Left cardiac atrium (tissue), 4 donors: ENCODE results near the gene COQ4. TPM values are rescaled to one million over a fixed set of nuclear protein-coding genes. Genes with fewer than 3 reads are reported as not detected.
"Not testable (repeated sequence)": the region's sequence is repeated elsewhere in the genome, so short reads cannot be mapped to it uniquely, and the experiment has no call there.

Experiments used
- ATAC-seq, 2 donors: fragments of 200-7000 bp; cut with Tn5 transposase; one replicate each; pipeline ENCODE4 v1.9.1; 2020; ENCODE audit warnings: mild to moderate bottlenecking in 2 of 2, moderate library complexity in 2 of 2
- DNase-seq: peaks from one replicate; pipeline ENCODE4 v3.0.0-alpha.2; 2020
- intact Hi-C, 2 donors: fragments of 100-400 bp; cut with DNase I; formaldehyde crosslinking; loops; one replicate each; pipeline versions ENCODE4 v1.14.1 to v1.15.1; 2022 to 2023
- total RNA-seq, 2 donors: library from RNA; stranded (reverse); fragmentation: NEBNext Ultra II Directional; extraction: Animal tissue kit (Norgen Biotek cat#: 25700); gene quantifications; one replicate each; pipeline ENCODE4 v1.2.1, GENCODE V29; 2021
- donor health status: DM: no; HTN: yes; CAD: no.
- donor health status: DM: no; HTN: yes; CAD: no; lungs with severe emphysema.
- donor health status: DM: yes; HTN: yes; CAD: no.
- donor health status: Dilated cardiomyopathy.

COQ4 gene
- total RNA-seq, 2 donors from 2014 or later: 21.2 to 27.7 TPM

- intact Hi-C loops: no loop called here
- ATAC-seq (no peak), DNase-seq (no peak)
These were observed 13.3 kb downstream of the COQ4 start for GRCh38 chr9:128335914-128336313.

GRCh38 chr9:128337936-128338335, 15.3 kb downstream of the COQ4 start:
- intact Hi-C loops: no loop called here
- DNase-seq: no peak
- no peak for ATAC-seq

GRCh38 chr9:128338852-128339614, 16.4 kb downstream of the COQ4 start:
- ATAC-seq, DNase-seq: not testable (repeated sequence)

GRCh38 chr9:128339761-128340690, 17.4 kb downstream of the COQ4 start, which contains the start of gene SLC27A4:
SLC27A4 (plus strand) TSS chr9:128340527; CDS start chr9:128343133, 2,606 bp downstream.
- ATAC-seq (peak; percentile 95 to 96), DNase-seq (peak; percentile 84)
- intact Hi-C loops: loop anchor here in 1 of 2 donors (5.0 kb wide), 1 partner anchor 43 kb away; no protein-coding TSS in a partner anchor

More at GRCh38 chr9:128338852-128339614, 16.4 kb downstream of the COQ4 start:
- intact Hi-C loops: not testable (repeated sequence)

- DNase-seq (no peak), ATAC-seq (peak; percentile 2 to 13)
- intact Hi-C loops: loop anchor here in 1 of 2 donors (5.0 kb wide), 1 partner anchor 44 kb away; no protein-coding TSS in a partner anchor
These were observed 18.2 kb downstream of the COQ4 start for GRCh38 chr9:128340691-128341434.

GRCh38 chr9:128341435-128341849, 18.8 kb downstream of the COQ4 start:
- intact Hi-C loops: loop anchor here in 1 of 2 donors (5.0 kb wide), 1 partner anchor 44 kb away; no protein-coding TSS in a partner anchor
- DNase-seq: peak; percentile 65
- peak; percentile 67 to 71 for ATAC-seq

GRCh38 chr9:128342971-128343680, 20.5 kb downstream of the COQ4 start:
- DNase-seq (no peak), ATAC-seq (no peak)
- intact Hi-C loops: loop anchor here in 1 of 2 donors (5.0 kb wide), 1 partner anchor 46 kb away; no protein-coding TSS in a partner anchor

- no peak for ATAC-seq
- DNase-seq: no peak
- intact Hi-C loops: loop anchor here in 1 of 2 donors (5.0 kb wide), 1 partner anchor 47 kb away; no protein-coding TSS in a partner anchor
These were observed 21.2 kb downstream of the COQ4 start for GRCh38 chr9:128343855-128344254.

GRCh38 chr9:128344931-128345605, 22.4 kb downstream of the COQ4 start:
- ATAC-seq: no peak
- intact Hi-C loops: loop anchor here in 1 of 2 donors (5.0 kb wide), 1 partner anchor 48 kb away; no protein-coding TSS in a partner anchor
- DNase-seq: no peak

- ATAC-seq (no peak), DNase-seq (no peak)
- intact Hi-C loops: no loop called here
These were observed 26.5 kb downstream of the COQ4 start for GRCh38 chr9:128349125-128349524.

- ATAC-seq (no peak), DNase-seq (no peak)
- intact Hi-C loops: no loop called here
These were observed 27.1 kb downstream of the COQ4 start for GRCh38 chr9:128349772-128350171.

- no peak for DNase-seq
- ATAC-seq: no peak
- intact Hi-C loops: no loop called here
These were observed 32.8 kb downstream of the COQ4 start for GRCh38 chr9:128355451-128355850.

- intact Hi-C loops: no loop called here
- ATAC-seq (no peak), DNase-seq (no peak)
These were observed 35.5 kb downstream of the COQ4 start for GRCh38 chr9:128358090-128358489.

- ATAC-seq: no peak
- intact Hi-C loops: no loop called here
These were observed 36.2 kb downstream of the COQ4 start for GRCh38 chr9:128358861-128359260.

GRCh38 chr9:128360826-128361225, 38.2 kb downstream of the COQ4 start:
- intact Hi-C loops: loop anchor here in 1 of 2 donors (5.0 kb wide), 1 partner anchor 51 kb away; no protein-coding TSS in a partner anchor
- ATAC-seq (no peak), DNase-seq (no peak)

More at GRCh38 chr9:128358861-128359260, 36.2 kb downstream of the COQ4 start:
- no peak for DNase-seq

GRCh38 chr9:128361296-128361985, 38.8 kb downstream of the COQ4 start:
- ATAC-seq: peak; percentile 2 to 40
- intact Hi-C loops: loop anchor here in 1 of 2 donors (5.0 kb wide), 1 partner anchor 51 kb away; no protein-coding TSS in a partner anchor
- DNase-seq: no peak
